Lung (tissue), 12 donors: ENCODE data around the gene CAMK2B. TPM values are rescaled to one million over a fixed set of nuclear protein-coding genes. Genes with fewer than 3 reads are reported as not detected.
A peak's percentile ranks its signal among the peaks of the same experiment; 100 is the strongest.

Source experiments
- ATAC-seq: fragments of 200-7000 bp; cut with Tn5 transposase; one replicate; pipeline ENCODE4 v1.9.1; 2020; ENCODE audit warnings: moderate number of reproducible peaks; ENCODE audit not compliant: insufficient read depth, low FRiP score
- DNase-seq, 3 donors: peaks; one replicate each; pipeline ENCODE4 v3.0.0-alpha.2; 2013 to 2017
- H3K27ac ChIP-seq, 2 donors: one replicate each; pipeline ENCODE4 v1.5.1; 2013; ENCODE audit warnings: mild to moderate bottlenecking in 2 of 2, moderate library complexity in 2 of 2, control low read depth in 1 of 2, inconsistent platforms in 1 of 2, low read depth in 1 of 2, low read length in 1 of 2
- H3K27me3 ChIP-seq, 3 donors: one replicate each; pipeline ENCODE4 v1.5.1; 2013; ENCODE audit warnings: low read length in 2 of 3; ENCODE audit not compliant: control insufficient read depth in 3 of 3, insufficient read depth in 3 of 3
- H3K36me3 ChIP-seq, 4 donors: one replicate each; pipeline ENCODE4 v1.5.1; 2013; ENCODE audit warnings: low read length in 4 of 4, mild to moderate bottlenecking in 1 of 4, moderate library complexity in 1 of 4; ENCODE audit not compliant: control insufficient read depth in 4 of 4, insufficient read depth in 4 of 4
- H3K4me1 ChIP-seq, 5 donors: one replicate each; pipeline ENCODE4 v1.5.1; 2013; ENCODE audit warnings: low read length in 5 of 5, mild to moderate bottlenecking in 2 of 5, moderate library complexity in 1 of 5; ENCODE audit not compliant: control insufficient read depth in 5 of 5, insufficient read depth in 5 of 5
- H3K4me3 ChIP-seq: one replicate; pipeline ENCODE4 v1.5.1; 2013; ENCODE audit warnings: mild to moderate bottlenecking, control low read depth, moderate library complexity
- H3K9ac ChIP-seq, 2 donors: one replicate each; pipeline ENCODE4 v1.5.1; 2013; ENCODE audit warnings: low read length in 2 of 2, control low read depth in 1 of 2; ENCODE audit not compliant: insufficient read depth in 1 of 2
- H3K9me3 ChIP-seq, 4 donors: one replicate each; pipeline ENCODE4 v1.5.1; 2013; ENCODE audit warnings: low read length in 3 of 4, mild to moderate bottlenecking in 1 of 4, moderate library complexity in 1 of 4; ENCODE audit not compliant: control insufficient read depth in 4 of 4, insufficient read depth in 3 of 4
- WGBS, 2 donors: extraction: QIAGEN DNeasy Blood & Tissue Kit; methylation state at CpG; one replicate each; pipeline ENCODE4 v1.1.7; 2013; 5-methylcytosine and 5-hydroxymethylcytosine counted together
- polyA plus RNA-seq, 2 donors: library from polyadenylated mRNA; stranded (reverse); fragments of 200-250 nt; gene quantifications; one replicate each; pipeline ENCODE4 v1.2.1, GENCODE V29; 2013
- total RNA-seq, 2 donors: library from RNA; depleted of rRNA in 1 of 2; stranded (reverse); fragments of >200 nt in 1 of 2; gene quantifications; one replicate each; pipeline ENCODE4 v1.2.1, GENCODE V29; 2014 to 2021
- TF ChIP-seq, protein P1 (sequence below): IDR thresholded peaks from 2 replicates; pipeline ENCODE4 v1.5.1; 2012; ENCODE audit warnings: mild to moderate bottlenecking; ENCODE audit errors: control extremely low read depth, extremely low read depth
- donor health status: control.
- donor health status: control.
- donor health status: Bipolar disorder and iron deficiency.
- donor health status: healthy.
- donor health status: DM: yes; HTN: yes; CAD: no.

Gene CAMK2B
- total and polyA plus RNA-seq, 4 donors, result 0.12 to 0.80 (median 0.33) TPM

DNA sequence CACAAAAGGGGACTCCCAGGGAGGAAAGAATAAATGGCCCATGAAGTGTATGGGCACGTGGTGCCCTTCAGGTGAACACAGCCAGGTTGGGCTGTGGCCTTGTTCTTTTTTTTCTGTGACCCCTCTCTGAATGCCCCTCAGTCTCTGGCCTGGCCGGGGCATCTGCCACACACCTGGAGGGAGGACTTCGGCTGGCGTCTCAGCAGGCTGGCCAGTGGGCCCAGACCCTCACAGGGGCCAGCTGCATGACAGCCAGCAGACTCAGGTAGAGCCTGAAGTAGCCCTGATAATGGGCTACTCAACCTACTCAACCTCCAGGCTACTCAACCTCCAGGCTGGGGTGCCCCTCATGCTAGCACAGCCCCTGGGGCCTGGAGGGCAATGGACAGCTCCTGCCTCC lies 9.8 kb upstream of the CAMK2B start:
- no peak overlapping the region for H3K27ac ChIP-seq
- H3K36me3 ChIP-seq, result no peaks in the 10 kb centered on the region
- H3K9me3 ChIP-seq, result peaks cover 0 to 5% (median 0%) of the 10 kb centered on the region in 4 donors
- H3K27me3 ChIP-seq, result no peaks in the 10 kb centered on the region
- ATAC-seq (no peak), DNase-seq (no peak)
- H3K9ac ChIP-seq, result no peak overlapping the region
- WGBS, 2 donors, result 90 to 95% methylated on average over 4 of the region's 4 CpGs
- TF ChIP-seq, protein P1, sequence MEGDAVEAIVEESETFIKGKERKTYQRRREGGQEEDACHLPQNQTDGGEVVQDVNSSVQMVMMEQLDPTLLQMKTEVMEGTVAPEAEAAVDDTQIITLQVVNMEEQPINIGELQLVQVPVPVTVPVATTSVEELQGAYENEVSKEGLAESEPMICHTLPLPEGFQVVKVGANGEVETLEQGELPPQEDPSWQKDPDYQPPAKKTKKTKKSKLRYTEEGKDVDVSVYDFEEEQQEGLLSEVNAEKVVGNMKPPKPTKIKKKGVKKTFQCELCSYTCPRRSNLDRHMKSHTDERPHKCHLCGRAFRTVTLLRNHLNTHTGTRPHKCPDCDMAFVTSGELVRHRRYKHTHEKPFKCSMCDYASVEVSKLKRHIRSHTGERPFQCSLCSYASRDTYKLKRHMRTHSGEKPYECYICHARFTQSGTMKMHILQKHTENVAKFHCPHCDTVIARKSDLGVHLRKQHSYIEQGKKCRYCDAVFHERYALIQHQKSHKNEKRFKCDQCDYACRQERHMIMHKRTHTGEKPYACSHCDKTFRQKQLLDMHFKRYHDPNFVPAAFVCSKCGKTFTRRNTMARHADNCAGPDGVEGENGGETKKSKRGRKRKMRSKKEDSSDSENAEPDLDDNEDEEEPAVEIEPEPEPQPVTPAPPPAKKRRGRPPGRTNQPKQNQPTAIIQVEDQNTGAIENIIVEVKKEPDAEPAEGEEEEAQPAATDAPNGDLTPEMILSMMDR, result no peak
- peaks cover 0 to 6% (median 0%) of the 10 kb centered on the region in 5 donors for H3K4me1 ChIP-seq
- H3K4me3 ChIP-seq, result no peak overlapping the region

DNA sequence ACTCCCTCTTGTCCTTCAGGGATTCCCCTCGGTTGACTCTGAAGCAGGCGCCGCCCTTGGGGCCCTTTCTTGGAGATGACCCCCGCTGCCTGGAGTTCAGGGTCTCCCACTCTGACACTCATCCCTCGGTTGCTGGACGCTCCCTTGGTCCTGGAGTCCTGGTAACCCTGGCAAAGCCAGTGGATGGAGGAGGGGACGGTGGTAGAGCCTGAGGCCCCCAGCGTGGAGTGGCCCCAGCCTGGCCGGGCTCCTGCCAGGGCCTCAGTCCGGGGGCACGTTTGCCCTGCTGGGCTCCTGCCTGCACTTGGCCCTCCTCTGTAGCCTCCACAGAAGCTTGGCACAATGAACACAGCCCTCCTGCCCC lies 9.3 kb upstream of the CAMK2B start:
- no peak overlapping the region for H3K9ac ChIP-seq
- H3K4me1 ChIP-seq, result peaks cover 0 to 6% (median 0%) of the 10 kb centered on the region in 5 donors
- TF ChIP-seq, protein P1, result no peak
- no peak overlapping the region for H3K4me3 ChIP-seq
- 92 to 93% methylated on average over 11 of the region's 11 CpGs for WGBS, 2 donors
- peaks cover 0 to 5% (median 0%) of the 10 kb centered on the region in 4 donors for H3K9me3 ChIP-seq
- DNase-seq (no peak), ATAC-seq (no peak)
- H3K36me3 ChIP-seq, result no peaks in the 10 kb centered on the region
- H3K27me3 ChIP-seq, result no peaks in the 10 kb centered on the region
- no peak overlapping the region for H3K27ac ChIP-seq

DNA sequence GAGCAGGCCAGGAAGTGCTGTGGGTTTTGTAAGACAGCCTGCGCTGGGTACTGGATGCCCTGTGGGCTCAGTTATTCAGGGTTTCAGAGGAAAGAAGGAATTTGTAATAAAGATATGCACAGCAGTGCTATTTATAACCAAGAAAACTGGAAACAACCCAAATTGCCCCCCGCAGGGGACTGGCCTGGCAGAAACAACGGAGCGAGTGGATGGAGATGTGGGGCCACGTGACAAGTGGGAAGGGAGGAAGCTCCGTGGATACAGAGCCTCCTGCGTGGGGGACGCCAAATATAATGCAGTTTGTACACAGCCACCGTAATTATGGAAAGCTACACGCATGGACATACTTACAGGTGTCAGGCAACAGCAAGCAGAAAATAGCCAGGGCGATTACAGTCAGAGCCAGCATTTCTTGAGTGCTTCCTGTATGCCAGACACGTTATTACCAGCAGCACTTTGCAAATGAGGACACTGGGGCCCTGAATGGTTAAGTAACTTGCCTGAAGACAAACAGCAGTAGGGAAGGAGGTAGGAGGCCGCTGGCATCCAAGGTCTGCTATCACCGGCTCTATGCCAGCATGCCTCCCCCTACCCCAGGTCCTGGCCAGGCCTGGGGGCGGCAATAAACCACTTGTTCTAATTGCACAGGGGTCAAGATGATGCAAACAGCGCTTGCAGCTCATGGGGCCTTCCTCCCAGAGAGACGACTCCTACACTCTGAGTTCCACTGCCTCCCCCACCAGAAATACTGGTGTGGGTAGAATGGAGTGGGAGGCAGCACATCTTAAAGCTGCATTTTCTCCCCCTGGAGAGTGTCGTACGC lies 8.7 kb upstream of the CAMK2B start:
- 76 to 83% methylated on average over 19 of the region's 19 CpGs for WGBS, 2 donors
- TF ChIP-seq, protein P1, result no peak
- DNase-seq (peak in 2 of 3 donors; percentile 28 to 36), ATAC-seq (no peak)
- H3K27me3 ChIP-seq, result no peaks in the 10 kb centered on the region
- H3K27ac ChIP-seq, result peak overlapping the region in 1 of 2 donors; percentile 28
- H3K36me3 ChIP-seq, result no peaks in the 10 kb centered on the region
- no peak overlapping the region for H3K4me3 ChIP-seq
- peaks cover 0 to 6% (median 0%) of the 10 kb centered on the region in 5 donors for H3K4me1 ChIP-seq
- no peak overlapping the region for H3K9ac ChIP-seq
- peaks cover 0 to 3% (median 0%) of the 10 kb centered on the region in 4 donors for H3K9me3 ChIP-seq
